H54 (cell line): ENCODE results near the gene CD81.

ENCODE experiments used
- DNase-seq: peaks from one replicate; pipeline ENCODE4 v3.0.0; 2011; ENCODE audit warnings: low spot score, mixed read lengths; ENCODE audit not compliant: insufficient read length
- FAIRE-seq: peaks from 3 replicates; lab custom pipeline; 2011; peaks lifted over from hg19 to GRCh38; lab: Jason Lieb, UNC
- POLR2A ChIP-seq: IDR thresholded peaks from 2 replicates; pipeline ENCODE4 v1.6.1; 2011; ENCODE audit warnings: low read depth, mild to moderate bottlenecking, low read length

Gene CD81

GRCh38 chr11:2375964-2376551 lies 1.1 kb upstream of the CD81 start:
- DNase-seq (no peak), FAIRE-seq (no peak)
- no peak for TF ChIP-seq POLR2A

GRCh38 chr11:2377511-2378443 lies 667 bp downstream of the CD81 start:
- TF ChIP-seq POLR2A, result no peak
- FAIRE-seq, result no peak
- DNase-seq, result peak; percentile 62

- FAIRE-seq (no peak), DNase-seq (no peak)
- TF ChIP-seq POLR2A, result no peak
Observed at GRCh38 chr11:2378527-2379210, 1.6 kb downstream of the CD81 start.

GRCh38 chr11:2379466-2380174 lies 2.5 kb downstream of the CD81 start:
- DNase-seq (no peak), FAIRE-seq (no peak)
- TF ChIP-seq POLR2A, result no peak

GRCh38 chr11:2380396-2380795 lies 3.3 kb downstream of the CD81 start:
- FAIRE-seq (no peak), DNase-seq (no peak)
- no peak for TF ChIP-seq POLR2A

- FAIRE-seq (no peak), DNase-seq (no peak)
- TF ChIP-seq POLR2A, result no peak
Observed at GRCh38 chr11:2380807-2381350, 3.8 kb downstream of the CD81 start.

- TF ChIP-seq POLR2A, result no peak
- no peak for DNase-seq
- FAIRE-seq, result no peak
Observed at GRCh38 chr11:2381494-2382128, 4.5 kb downstream of the CD81 start.

- TF ChIP-seq POLR2A, result no peak
- DNase-seq (no peak), FAIRE-seq (no peak)
Observed at GRCh38 chr11:2382129-2382517, 5.0 kb downstream of the CD81 start.

- no peak for TF ChIP-seq POLR2A
- no peak for FAIRE-seq
- no peak for DNase-seq
Observed at GRCh38 chr11:2382936-2383851, 6.1 kb downstream of the CD81 start.

- FAIRE-seq, result no peak
- DNase-seq, result no peak
- no peak for TF ChIP-seq POLR2A
Observed at GRCh38 chr11:2383852-2384804, 7.0 kb downstream of the CD81 start.
